ENCODE results near the gene TNFRSF14. TPM values are rescaled to one million over a fixed set of nuclear protein-coding genes. Genes with fewer than 3 reads are reported as not detected.

TNFRSF14 gene
- total RNA-seq, 1 experiment from 2014 or later, result 8.1 TPM

- Histone ChIP-seq H3K27ac (no peak overlapping the region), H3K4me3 (no peak overlapping the region), H3K9me3 (replicated peaks) (no peaks in the 10 kb centered on the region), H3K27me3 (replicated peaks) (0 out of 2 replicates have a peak, but pooled peaks cover 13% of the 10 kb centered on the region), H3K36me3 (no peaks in the 10 kb centered on the region), H3K4me1 (replicated peaks) (peaks cover 22% of the 10 kb centered on the region)
- no peak for DNase-seq (ENCODE audit: low read depth in 1 of 2, low spot score in 2 of 2)
These were observed 27.2 kb downstream of the TNFRSF14 start for GRCh38 chr1:2583331-2583791.

GRCh38 chr1:2583871-2584351, 27.7 kb downstream of the TNFRSF14 start:
- no peak for DNase-seq (ENCODE audit: low read depth in 1 of 2, low spot score in 2 of 2)
- no peak overlapping the region for H3K27ac ChIP-seq
- no peaks in the 10 kb centered on the region for H3K36me3 ChIP-seq
- H3K27me3 ChIP-seq (replicated peaks), result 0 out of 2 replicates have a peak, but pooled peaks cover 13% of the 10 kb centered on the region
- no peak overlapping the region for H3K4me3 ChIP-seq
- no peaks in the 10 kb centered on the region for H3K9me3 ChIP-seq (replicated peaks)
- peaks cover 18% of the 10 kb centered on the region for H3K4me1 ChIP-seq (replicated peaks)

GRCh38 chr1:2584686-2585317, 28.6 kb downstream of the TNFRSF14 start:
- H3K4me3 ChIP-seq, result peak overlapping the region; percentile 74
- no peak overlapping the region for H3K27ac ChIP-seq
- 0 out of 2 replicates have a peak, but pooled peaks cover 13% of the 10 kb centered on the region for H3K27me3 ChIP-seq (replicated peaks)
- H3K9me3 ChIP-seq (replicated peaks), result no peaks in the 10 kb centered on the region
- no peak for DNase-seq (ENCODE audit: low read depth in 1 of 2, low spot score in 2 of 2)
- H3K36me3 ChIP-seq, result no peaks in the 10 kb centered on the region
- peaks cover 18% of the 10 kb centered on the region for H3K4me1 ChIP-seq (replicated peaks)

GRCh38 chr1:2585318-2586092, 29.3 kb downstream of the TNFRSF14 start:
- Histone ChIP-seq H3K27me3 (replicated peaks) (0 out of 2 replicates have a peak, but pooled peaks cover 13% of the 10 kb centered on the region), H3K27ac (peak overlapping the region; percentile 14; the same call in 1 of the 2 replicates), H3K4me3 (peak overlapping the region; percentile 74), H3K9me3 (replicated peaks) (no peaks in the 10 kb centered on the region), H3K36me3 (no peaks in the 10 kb centered on the region), H3K4me1 (replicated peaks) (peaks cover 18% of the 10 kb centered on the region)
- DNase-seq (ENCODE audit: low read depth in 1 of 2, low spot score in 2 of 2), result peak in 1 of 2 experiments; percentile 57

- peak within 1 kb of the TSS; percentile 74 for H3K4me3 ChIP-seq
- H3K27me3 ChIP-seq (replicated peaks), result 0 out of 2 replicates have a peak, but pooled peaks cover 13% of the 10 kb centered on the region
- DNase-seq (ENCODE audit: low read depth in 1 of 2, low spot score in 2 of 2), result peak; percentile 95 to 99
- peaks cover 18% of the 10 kb centered on the region for H3K4me1 ChIP-seq (replicated peaks)
- H3K9me3 ChIP-seq (replicated peaks), result no peaks in the 10 kb centered on the region
- peak within 1 kb of the TSS; percentile 58 for H3K27ac ChIP-seq
- H3K36me3 ChIP-seq, result no peaks in the 10 kb centered on the region
These were observed 30.2 kb downstream of the TNFRSF14 start, which contains the start of gene PRXL2B for GRCh38 chr1:2586154-2587070. TSS of gene PRXL2B (plus strand) at chr1:2586777. CDS start at chr1:2586886, 109 bp downstream.

- peaks cover 18% of the 10 kb centered on the region for H3K4me1 ChIP-seq (replicated peaks)
- H3K9me3 ChIP-seq (replicated peaks), result no peaks in the 10 kb centered on the region
- H3K27ac ChIP-seq, result no peak overlapping the region
- no peaks in the 10 kb centered on the region for H3K36me3 ChIP-seq
- peak overlapping the region; percentile 74 for H3K4me3 ChIP-seq
- H3K27me3 ChIP-seq (replicated peaks), result 0 out of 2 replicates have a peak, but pooled peaks cover 8% of the 10 kb centered on the region
- DNase-seq (ENCODE audit: low read depth in 1 of 2, low spot score in 2 of 2), result peak in 1 of 2 experiments; percentile 41
These were observed 31.1 kb downstream of the TNFRSF14 start for GRCh38 chr1:2587071-2587859.

GRCh38 chr1:2587860-2588571, 31.8 kb downstream of the TNFRSF14 start:
- H3K4me1 ChIP-seq (replicated peaks), result peaks cover 18% of the 10 kb centered on the region
- no peak overlapping the region for H3K4me3 ChIP-seq
- H3K36me3 ChIP-seq, result no peaks in the 10 kb centered on the region

GRCh38 chr1:2588661-2589430, 32.7 kb downstream of the TNFRSF14 start:
- Histone ChIP-seq H3K27ac (no peak overlapping the region), H3K9me3 (replicated peaks) (no peaks in the 10 kb centered on the region), H3K27me3 (replicated peaks) (no peaks in the 10 kb centered on the region), H3K4me1 (replicated peaks) (peaks cover 18% of the 10 kb centered on the region), H3K4me3 (no peak overlapping the region), H3K36me3 (no peaks in the 10 kb centered on the region)
- DNase-seq (ENCODE audit: low read depth in 1 of 2, low spot score in 2 of 2), result no peak

More at GRCh38 chr1:2587860-2588571, 31.8 kb downstream of the TNFRSF14 start:
- Histone ChIP-seq H3K27ac (no peak overlapping the region), H3K9me3 (replicated peaks) (no peaks in the 10 kb centered on the region), H3K27me3 (replicated peaks) (0 out of 2 replicates have a peak, but pooled peaks cover 5% of the 10 kb centered on the region)
- no peak for DNase-seq (ENCODE audit: low read depth in 1 of 2, low spot score in 2 of 2)

- Histone ChIP-seq H3K27me3 (replicated peaks) (no peaks in the 10 kb centered on the region), H3K36me3 (no peaks in the 10 kb centered on the region), H3K9me3 (replicated peaks) (no peaks in the 10 kb centered on the region), H3K27ac (no peak overlapping the region), H3K4me1 (replicated peaks) (peaks cover 18% of the 10 kb centered on the region), H3K4me3 (no peak overlapping the region)
- no peak for DNase-seq (ENCODE audit: low read depth in 1 of 2, low spot score in 2 of 2)
These were observed 33.5 kb downstream of the TNFRSF14 start for GRCh38 chr1:2589431-2590232.

- no peak overlapping the region for H3K4me3 ChIP-seq
- H3K9me3 ChIP-seq (replicated peaks), result no peaks in the 10 kb centered on the region
- H3K36me3 ChIP-seq, result no peaks in the 10 kb centered on the region
- no peak overlapping the region for H3K27ac ChIP-seq
- no peaks in the 10 kb centered on the region for H3K27me3 ChIP-seq (replicated peaks)
- no peak for DNase-seq (ENCODE audit: low read depth in 1 of 2, low spot score in 2 of 2)
- H3K4me1 ChIP-seq (replicated peaks), result peaks cover 12% of the 10 kb centered on the region
These were observed 34.3 kb downstream of the TNFRSF14 start for GRCh38 chr1:2590233-2591141.
